Fibroblast of skin of right quadriceps (primary cell): ENCODE data around the gene SAMM50.

Experiments used
- DNase-seq: peaks from one replicate; pipeline ENCODE4 v3.0.0-alpha.2; 2013

The SAMM50 gene

DNA sequence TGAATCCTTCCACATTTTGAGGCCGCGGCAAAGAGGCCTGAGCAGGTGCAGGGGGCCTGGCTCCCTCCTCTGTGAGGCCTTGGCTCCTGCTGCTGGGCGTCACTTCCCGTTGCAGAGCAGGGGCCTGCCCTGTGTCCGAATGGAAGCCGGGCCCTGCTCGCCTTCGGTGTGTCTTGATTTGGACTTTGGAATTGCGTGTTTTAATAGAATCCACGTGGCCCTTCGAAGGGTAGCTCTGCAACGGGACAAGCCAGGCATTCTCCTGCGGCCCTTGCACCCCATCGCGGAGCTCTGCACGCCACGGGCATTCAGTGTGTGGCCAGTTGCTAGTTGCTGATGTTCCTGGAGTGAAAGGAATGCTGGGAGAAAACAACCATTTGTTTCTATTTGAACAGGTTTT is 25.8 kb downstream of the SAMM50 start:
- no peak for DNase-seq

DNA sequence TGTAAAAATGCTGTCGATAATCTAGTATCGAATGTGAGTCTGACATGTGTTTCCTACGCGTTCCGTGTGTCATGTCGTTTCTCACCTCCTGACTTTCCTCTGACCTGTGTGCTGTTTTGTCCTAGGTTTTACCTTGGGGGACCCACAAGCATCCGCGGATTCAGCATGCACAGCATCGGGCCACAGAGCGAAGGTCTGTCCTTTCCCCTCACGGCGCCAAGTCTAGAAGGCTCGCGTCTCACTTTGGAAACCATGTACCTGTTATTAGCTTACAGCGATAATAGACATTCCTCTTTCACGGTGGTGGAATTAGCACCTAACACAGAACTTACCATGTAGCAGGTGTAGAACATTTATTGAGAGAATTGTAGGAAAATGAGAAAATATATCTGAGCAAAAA is 28.6 kb downstream of the SAMM50 start:
- DNase-seq, result no peak

DNA sequence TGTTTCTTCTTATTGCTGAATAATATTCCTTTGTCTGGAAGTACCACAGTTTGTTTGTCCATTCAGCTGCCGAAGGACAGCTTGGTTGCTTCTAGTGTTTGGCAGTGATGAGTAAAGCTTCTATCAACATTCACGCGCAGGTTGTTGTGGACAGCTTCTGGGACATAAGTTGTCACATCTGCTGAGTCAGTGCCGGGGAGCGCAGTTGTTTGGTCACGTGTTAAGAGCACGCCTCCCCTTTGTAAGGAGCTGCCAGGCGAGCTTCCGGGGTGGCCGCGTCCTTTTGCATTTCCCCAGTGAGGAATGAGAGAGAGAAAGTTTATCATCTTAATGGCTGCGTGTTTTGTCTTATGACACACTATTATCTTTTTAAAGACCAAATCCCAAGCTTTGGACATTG is 30.3 kb downstream of the SAMM50 start:
- no peak for DNase-seq

DNA sequence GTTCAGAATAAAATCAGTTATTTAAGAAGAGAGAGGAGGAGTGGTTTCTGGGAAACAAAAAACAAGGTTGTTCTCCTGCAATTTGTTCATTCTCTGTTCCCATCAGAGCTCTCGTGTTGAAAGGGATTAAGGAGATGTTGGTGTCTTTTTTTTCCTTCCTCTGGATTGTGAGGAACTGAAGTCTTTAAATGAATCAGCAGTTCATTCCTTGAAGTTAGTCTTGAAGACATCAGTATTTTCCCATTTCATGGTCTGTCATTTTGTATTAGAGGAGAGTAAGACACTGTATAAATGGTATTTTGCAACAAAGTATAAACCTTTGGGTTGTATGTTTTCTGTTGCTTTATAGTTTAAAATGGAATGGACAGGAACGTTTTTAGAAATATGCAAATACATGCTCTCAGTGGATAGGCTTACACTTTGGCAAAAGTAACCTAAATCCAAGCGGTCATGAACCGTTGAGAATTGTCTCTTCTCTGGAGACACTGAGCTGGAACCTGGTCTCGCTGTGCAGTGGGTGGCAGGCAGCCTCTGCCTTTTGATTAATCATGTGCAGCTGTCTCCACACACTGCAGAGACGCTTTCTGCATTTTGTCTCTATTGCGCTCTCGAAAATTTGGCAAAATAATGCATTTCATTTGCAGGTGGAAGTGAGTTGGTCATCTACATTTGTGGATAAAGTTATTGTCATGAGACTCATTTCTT is 33.0 kb downstream of the SAMM50 start:
- DNase-seq, result no peak

DNA sequence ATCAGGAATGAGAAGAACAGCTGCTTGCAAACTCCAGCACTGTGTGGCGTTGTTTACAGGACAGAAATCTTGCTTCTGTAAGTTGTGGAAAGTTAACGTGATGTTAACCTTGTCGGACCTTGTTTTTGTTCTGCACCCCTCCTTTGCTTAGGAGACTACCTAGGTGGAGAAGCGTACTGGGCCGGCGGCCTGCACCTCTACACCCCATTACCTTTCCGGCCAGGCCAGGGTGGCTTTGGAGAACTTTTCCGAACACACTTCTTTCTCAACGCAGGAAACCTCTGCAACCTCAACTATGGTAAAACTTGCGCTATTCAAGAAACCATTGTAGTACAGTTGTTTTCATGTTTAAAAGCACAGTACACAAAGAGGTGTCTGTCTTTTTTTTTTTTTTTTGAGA is 33.7 kb downstream of the SAMM50 start:
- no peak for DNase-seq

DNA sequence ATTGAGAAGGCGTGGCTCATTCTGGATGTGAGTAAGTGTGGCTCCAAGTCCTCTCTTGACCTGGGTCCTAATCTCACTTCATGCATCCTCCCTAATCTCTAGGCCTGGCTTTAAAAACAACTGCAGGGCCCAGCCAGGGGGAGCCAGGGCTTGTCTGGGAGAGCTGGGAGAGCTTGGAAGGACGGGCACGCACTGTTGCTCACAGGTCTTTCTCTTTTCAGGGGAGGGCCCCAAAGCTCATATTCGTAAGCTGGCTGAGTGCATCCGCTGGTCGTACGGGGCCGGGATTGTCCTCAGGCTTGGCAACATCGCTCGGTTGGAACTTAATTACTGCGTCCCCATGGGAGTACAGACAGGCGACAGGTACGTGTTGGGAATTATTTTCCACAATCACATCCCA is 34.8 kb downstream of the SAMM50 start:
- DNase-seq, result no peak

DNA sequence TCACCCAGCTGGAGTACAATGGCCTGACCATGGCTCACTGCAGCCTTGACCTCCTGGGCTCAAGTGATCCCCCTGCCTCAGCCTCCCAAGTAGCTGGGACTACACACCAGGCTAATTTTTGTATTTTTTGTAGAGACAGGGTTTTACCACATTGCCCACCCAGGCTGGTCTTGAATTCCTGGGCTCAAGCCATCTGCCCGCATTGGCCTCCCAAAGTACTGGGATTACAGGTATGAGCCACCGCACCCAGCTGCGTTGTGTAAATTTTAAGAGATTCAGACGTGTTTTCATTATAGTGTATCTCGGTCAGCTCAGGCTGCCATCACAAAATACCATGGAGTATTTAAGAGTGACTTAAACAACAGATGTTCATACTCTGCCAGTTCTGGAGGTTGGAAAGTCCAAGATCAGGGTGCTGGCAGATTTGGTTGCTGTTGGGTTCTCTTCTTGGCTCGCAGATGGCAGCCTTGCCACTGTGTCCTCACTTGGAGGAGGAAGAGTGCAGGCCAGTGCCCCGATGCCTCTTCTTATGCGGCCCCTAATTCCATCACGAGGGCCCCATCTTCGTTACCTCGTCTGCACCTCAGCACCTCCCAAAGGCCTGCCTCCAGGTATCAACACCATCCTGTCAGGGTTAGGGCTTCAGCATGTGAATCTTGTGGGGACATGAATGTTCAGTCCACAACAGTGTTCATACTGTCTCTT is 36.2 kb downstream of the SAMM50 start:
- DNase-seq, result no peak

DNA sequence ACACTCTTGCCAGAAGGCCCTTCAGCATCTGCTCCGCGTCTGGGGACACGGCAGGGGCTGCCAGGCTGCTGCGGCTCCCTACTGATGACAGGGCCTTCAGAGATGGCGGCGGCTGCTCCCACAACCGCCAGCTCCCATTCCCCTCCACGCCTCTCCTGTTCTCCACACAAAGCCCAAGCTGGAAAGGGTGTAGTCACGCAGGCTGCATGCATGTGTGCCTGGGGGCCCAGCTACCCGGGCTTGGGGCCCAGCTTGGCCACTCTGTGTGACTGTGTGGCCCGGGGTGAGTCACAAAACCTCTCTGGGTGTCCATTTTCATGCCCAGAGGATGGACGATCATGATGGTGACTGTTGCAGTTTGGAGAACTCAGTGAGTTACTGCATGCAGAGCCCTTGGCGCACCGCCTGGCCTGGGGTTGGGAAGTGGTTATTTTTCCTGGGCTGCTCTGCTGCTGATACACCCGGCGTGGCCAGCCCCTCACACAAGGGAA is 37.1 kb downstream of the SAMM50 start:
- DNase-seq, result peak; percentile 55

DNA sequence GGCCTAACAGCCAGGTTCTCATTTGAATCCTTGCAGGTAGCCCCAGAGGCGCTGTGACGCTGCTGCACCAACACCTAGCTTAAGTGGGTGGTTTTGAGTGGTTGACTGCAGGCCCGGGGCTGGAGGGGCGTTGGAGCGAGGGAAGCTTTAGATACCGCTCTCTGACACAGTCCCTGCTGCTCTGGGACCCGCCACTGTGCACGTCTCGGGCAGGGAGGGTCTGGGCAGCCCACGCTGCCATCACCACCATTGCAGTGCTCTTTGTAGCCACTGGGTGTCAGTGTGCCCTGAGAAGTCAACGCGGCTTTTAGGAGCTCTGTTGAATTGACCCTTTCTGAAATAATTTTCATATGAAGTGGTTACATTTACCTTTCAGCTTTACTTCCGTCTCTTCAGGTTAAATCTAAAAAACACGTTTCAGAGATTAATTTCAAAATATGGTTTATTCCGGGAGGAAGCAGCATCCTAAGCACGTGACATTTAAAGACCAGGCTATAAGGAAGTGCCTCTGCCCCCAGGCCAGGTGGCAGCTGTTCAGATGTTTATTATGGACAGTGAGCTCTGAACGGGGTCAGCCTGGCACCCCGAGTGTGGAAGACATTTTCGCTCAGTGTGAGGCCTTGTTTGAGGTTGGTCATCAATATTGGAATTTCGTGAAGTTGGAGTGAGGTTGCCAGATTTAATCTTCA is 38.0 kb downstream of the SAMM50 start:
- peak; percentile 52 for DNase-seq

DNA sequence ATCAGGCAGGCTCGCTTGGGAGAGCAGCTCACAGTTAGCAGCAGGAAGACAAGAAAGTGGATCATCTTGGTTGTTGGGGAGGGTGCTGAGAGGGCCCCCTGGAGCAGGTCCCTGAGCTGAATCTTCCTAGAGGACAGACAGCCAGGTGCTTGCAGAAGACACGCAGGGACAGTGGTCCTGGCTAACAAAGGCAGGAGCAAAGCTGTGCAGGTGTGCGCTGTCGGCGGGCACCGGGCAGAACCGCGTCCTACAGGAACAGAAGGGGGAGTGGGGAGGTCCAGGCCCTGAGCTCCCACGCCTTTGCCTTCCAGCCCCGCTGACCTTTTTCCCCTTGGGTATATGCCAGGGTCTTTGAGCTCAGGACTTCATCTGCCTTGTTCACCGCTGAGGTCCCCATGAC is 38.8 kb downstream of the SAMM50 start:
- no peak for DNase-seq

DNA sequence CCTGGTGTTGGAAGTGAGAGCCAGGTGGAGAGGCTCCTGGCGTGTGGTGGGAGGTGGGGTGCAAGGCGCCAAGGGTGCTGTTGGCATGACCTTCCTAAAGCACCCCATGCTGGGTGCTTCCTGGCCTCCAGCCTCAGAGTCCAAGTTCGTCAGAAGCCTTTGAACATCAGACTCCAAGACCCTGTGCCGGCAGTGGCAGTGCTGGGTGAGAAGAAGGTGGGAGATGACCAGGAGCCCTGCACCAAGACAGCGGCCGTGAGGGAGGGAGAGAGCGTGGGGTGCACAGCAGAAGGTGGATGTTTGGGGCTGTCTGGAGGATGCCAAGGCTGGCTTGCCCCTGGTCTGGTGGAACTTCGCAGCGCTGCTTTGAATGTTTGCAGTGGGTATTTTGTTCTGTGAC is 39.2 kb downstream of the SAMM50 start:
- no peak for DNase-seq

DNA sequence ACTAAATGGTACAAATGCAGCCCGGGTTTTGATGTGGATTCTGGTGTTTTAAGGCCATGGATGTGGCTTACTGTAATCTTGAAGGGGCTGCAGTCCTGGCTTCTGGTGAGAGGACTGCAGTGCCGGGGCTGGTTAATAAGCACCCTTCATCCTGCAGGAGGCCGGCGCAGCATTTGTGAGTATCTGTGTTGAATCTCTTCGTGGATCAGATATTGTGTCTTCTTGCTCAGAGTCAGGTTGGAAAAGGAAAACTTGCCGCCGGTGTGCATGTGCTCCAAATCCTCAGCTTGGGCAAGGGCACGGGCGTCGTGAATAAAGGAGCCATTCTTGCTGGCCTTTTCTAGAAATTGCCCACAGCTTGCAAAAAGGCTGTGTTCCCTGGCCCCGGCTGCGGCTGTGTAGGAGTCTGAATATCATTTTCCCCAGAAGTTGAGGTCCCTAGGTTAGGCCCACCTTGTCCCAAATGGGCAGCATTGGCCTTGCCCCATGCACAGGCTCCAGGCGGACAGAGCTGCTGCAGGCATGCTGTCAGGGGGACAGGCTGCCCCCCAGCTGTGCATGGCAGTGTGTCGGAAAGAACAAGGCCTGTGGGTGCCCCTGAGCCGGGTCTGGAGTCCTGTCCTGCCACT is 39.9 kb downstream of the SAMM50 start:
- no peak for DNase-seq

DNA sequence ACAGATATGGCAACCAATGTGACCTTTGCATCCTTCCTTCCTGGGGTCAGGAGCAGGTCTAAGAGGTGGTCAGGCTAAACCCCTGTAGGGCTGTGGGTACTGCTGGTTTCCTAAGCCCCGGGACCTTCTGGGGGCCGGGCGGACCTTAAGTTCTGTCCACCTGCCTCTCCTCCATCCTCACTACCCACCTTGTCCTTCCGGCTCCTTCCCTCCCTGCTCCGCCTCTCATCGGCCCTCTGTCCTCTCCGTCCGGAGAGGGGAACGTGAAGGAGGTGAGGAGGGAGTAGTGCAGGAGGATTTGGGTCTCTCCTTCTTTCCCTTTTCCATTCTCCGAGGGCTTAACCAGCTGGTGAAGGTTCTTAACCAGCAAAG is 40.5 kb downstream of the SAMM50 start:
- no peak for DNase-seq

DNA sequence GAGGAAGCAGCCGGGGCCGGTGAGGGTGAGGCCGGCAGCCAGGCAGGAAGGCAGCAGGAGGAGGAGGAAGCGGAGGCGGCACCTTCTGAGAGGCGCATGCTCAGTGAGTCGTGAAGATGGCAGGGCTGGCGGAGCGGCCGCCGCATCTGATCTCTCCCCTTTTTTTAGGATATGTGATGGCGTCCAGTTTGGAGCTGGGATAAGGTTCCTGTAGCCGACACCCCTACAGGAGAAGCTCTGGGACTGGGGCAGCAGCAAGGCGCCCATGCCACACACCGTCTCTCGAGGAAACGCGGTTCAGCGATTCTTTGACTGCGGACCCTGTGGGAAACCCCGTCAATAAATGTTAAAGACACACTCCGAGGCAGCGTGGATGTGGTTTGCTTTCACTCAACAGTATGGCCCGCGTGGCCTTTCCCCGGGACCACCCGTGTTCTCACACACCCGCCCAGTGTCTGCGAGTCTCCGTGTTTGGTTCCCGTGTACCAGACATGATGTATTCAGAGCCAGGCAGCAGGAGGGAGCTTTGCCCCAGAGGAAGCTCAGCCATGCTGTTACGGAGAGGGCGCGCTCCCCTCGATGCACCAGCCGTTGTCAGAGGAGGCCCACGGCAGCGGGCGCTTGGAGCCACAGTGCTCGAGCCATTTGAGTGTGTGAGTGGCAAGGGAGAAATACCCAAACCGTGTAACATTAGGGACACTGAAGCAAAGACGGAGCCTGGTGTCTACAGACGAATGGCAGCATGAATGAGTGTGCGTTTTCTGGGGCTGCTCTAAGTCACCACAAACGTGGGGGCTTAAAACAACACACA is 41.1 kb downstream of the SAMM50 start:
- no peak for DNase-seq

DNA sequence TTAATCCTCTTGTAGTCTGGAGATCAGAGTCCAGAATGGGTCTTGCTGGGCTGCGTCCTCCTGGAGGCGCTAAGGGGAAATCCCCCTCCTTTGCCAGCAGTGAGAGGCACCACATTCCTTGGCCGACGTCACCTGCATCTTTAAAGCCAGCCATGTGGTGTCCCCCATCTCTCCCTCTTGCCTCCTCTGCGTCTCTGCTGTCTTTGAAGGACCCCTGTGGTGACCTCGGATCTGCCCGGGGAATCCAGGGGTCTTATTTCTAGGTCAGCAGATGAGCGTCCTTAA is 41.7 kb downstream of the SAMM50 start:
- no peak for DNase-seq

DNA sequence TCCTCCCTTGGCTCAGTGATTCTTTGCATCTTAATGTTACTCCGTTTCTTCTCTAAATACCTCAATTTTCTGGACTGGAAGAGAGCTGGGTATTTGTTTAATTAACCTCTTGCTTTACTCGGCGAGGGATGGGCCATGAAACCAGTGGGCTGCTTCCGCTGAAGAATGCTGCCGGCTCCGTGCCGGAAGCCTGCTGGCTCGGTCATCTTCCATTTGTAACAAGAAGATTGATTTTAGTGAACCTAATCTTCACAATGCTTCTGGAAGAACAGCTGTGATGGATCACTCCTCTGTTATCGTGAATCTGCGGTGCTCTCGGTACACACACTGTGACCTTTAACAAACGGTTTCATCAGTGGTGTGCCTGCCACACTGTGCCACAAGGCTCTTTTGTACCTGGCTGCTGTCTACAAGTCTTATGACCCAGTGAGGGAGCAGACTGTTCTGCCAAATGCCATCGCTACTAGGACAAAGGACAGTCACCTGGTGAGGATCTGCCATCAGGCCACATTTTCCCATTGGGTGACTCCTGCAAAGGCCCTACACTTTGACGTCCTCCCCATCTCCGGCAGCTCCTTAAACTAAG is 43.5 kb downstream of the SAMM50 start:
- DNase-seq, result no peak

DNA sequence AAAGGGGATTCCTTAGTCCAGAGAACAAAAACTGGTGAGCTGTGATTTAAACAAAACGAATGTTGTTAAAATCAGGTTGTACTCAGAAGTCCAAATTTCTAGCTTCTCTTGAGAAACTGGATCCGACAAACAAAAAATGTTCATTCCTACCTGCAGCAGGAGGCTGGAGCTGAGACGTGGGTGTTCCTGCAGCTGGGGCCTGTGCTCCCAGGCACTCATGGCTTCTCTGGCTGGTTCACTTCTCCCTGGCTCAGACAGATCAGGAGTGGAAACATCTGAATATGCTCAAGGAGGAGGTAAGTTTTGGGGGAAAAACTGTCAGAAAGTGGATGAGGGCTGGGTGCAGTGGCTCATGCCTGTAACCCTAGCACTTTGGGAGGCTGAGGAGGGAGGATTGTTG is 44.1 kb downstream of the SAMM50 start:
- DNase-seq, result no peak

DNA sequence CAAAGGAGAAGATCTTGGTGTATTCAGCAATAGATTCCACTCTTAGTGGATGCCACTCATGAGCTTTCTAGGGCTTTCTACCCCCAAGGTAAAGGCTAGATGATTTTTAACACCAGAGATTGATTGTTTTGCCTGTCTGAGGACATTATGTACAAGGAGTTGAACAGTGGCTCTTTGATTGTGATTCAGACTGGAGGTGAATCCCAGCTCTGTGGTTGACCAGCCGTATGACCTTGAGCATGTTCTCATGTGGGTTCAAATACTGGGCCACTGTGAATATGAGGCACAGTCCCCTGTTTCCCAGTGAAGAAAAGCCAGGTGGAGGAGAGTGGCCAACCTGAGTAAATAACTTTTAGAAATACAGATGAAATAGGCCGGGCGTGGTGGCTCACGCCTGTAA is 44.9 kb downstream of the SAMM50 start:
- no peak for DNase-seq

DNA sequence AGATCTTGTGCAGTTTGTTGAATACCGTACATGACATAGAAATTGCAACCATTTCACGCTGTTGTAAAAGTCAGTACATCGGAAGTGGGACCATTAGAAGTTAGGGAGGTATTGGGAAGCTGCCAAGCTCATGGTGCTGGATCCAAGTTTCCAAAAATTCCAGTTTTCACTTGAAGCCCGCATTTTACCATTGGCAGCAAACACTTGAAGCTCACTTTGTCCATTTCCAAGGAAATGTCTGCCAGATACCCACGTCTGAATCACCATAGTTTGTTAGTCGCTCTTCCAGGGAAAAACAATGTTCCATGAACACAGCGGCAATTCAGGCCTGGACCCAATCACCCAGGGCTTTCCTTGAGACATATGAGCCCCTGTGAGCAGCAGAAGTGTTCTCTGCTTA is 46.3 kb downstream of the SAMM50 start:
- DNase-seq, result no peak

DNA sequence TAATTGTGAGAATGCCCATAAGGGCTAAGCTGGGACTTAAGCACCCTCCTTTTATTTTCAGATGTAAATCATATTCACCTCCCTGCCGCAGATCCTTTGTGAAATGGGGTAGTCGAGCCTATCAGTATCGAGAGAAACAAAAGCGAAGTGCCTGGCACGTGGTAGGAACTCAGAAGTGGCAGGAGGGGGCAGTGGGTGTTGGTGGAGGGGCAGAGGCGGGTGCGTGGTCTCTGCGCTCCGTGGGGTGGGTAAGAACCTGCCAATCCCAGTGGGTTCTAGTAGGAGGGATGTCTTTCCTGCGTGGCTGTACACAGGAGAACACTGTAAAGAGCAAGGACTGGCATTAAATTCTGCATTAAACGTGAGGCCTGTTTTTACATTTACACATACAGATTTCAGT is 47.1 kb downstream of the SAMM50 start:
- no peak for DNase-seq

DNA sequence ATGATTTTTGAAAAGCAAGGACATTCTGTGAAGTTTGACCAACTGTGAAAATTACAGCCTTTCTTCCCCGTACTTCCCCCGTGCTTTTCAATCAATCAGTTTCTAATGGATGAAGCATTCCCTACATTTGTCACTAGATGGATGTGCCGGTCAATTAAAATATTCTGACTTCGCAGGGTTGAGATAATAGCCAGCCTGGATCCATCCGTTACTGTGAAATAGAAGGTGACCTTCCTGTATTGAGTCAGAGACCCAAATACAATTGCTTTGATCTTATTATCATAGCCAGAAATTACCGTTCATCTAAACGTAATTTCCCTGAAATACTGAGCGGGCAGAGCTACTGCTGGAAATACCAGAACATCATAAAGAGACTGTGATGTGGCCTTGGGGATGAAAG is 47.8 kb downstream of the SAMM50 start:
- DNase-seq, result no peak

DNA sequence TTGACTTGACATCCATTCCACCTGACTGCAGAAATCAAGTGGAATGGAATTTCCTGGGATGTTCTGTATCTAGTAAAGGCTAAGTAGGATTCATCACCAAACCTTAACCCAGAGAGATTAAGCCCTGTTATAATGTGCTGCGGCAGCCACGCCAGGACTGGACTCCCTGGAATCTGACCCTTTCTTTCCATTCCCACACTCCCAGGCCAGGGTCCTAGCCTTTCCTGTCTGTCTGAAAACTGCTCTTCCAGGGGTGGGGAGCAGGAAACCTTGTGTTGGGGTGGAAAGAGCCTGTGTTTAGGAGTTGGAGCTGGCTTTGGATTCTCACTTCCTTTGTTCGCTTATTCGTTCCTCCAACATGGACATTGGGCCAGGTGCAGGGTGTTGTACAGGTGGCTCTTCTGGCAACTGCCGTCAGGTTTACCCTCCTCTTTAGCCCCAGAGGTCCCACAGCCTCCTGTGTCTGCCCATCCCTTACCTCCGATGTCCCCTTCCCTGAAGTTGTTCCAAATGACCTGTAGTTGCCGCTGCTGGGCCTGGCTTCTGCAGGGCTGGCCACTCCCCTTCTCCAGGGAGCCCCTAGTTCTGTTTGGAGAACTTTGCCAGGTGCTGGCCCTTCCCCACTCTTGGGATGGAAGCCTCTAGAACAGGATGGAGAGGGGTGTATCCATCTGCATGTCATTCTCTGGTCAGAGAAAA is 48.3 kb downstream of the SAMM50 start:
- no peak for DNase-seq
